ENCODE measurements around the gene FAM117A.
A peak's percentile ranks its signal among the peaks of the same experiment; 100 is the strongest.

Gene FAM117A

GRCh38 chr17:49707246-49707607, 56.7 kb downstream of the FAM117A start:
- DNase-seq: no peak

GRCh38 chr17:49705254-49705653, 58.7 kb downstream of the FAM117A start:
- DNase-seq: no peak

DNA sequence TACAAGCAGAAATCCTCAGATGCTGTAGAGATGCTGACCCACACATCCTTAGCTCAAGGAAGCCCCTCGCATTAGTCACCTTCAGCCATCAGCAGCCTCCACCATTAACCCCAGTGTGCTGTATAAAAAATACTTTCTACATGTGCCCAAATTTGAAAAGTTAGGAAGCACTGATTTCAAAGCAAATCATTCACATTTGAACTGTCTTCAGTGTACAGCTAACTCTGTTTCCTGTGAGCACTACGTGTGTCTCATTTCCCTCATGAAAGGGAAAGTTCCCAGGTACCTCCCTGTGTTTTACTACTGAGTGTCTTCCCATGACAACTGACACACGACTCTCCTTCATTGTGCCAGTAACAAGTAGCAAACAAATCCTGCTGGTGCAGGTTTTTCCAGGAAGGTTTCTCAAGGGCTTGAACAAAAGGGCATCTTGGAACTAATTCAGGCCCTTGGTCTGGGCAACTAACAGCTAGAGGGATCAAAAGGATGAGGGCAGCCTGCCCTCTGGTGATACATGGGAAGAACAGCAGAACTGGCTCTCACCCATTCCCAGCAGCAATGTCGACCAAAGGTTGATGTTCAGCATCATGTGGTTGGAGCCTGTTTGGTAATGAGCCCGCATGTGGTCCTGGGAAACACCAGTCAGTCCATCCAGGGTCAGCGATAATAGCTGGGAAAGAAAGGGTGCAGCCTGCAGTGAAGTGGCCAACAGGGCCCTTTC, 60.2 kb downstream of the FAM117A start:
- peak; percentile 24 for DNase-seq

- no peak for DNase-seq
These were observed 63.0 kb downstream of the FAM117A start for GRCh38 chr17:49700960-49701359.

- no peak for DNase-seq
These were observed 63.9 kb downstream of the FAM117A start for GRCh38 chr17:49699966-49700575.

GRCh38 chr17:49698005-49698404, 65.9 kb downstream of the FAM117A start:
- no peak for DNase-seq

GRCh38 chr17:49696233-49696761, 67.6 kb downstream of the FAM117A start:
- DNase-seq: peak; percentile 76

DNA sequence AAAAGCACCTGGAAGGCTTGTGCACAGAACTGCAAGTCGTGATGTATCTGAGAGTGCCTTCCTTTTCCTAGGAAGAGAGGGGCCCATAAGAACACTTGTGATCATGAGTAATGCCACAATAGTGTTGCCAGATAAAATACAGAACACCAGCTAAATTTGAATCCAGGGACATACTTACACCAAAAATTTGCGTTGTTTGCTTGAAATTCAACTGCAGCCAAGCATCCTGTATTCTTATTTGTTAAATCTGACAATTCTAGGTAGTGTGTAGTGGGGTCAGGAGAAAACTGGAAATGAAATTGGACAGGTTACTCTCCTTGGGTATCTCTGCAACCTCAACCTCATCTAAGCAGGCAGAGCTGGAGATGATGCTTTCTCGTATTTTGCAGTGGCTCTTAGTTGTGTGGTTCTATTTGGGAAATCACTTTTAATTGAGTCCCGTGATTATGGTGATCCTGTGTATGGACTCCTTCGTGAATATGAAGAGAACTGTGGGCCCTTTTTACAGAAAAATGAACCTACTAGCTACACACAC, 68.2 kb downstream of the FAM117A start:
- no peak for DNase-seq

DNA sequence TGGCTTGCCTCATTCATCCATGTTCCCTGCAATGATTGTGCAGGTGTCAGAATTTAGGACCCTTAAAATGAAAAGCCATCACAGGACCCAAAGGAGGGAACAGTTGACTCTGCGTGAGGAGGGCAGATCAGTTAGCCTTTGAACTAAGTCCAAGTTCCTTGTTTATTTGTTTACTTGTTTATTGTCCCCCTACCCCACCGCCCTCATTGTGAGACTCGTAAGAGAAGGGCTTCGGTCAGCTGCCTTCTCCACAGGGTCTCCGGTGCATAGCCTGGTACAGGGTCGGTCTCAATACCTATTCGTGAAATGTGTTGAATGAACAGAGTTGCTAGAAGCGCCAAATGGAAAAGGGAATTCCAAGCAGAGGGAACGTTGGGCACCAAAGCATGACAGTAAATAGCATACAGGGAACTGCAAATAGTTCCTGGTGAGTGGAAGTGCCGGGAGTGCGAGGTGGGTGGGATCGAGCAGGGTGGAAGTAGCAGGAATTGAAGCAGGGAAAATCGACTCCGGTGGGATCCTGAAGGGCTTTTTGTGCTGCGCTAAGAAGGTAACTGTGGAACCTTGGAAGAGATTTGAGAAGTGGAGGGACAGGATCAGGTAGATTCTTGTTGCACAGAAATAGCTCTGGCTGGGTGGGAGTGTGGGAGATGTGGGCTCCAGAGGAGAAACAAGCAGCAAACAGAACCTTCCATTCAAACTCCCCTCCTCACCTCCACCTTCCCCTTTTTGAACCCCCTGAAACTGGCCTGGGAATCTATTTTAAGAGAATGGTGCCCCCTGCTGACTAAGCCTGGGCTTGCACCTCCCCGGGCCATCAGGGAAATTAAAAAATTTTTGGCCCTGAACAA, 68.9 kb downstream of the FAM117A start:
- DNase-seq: peak; percentile 49

DNA sequence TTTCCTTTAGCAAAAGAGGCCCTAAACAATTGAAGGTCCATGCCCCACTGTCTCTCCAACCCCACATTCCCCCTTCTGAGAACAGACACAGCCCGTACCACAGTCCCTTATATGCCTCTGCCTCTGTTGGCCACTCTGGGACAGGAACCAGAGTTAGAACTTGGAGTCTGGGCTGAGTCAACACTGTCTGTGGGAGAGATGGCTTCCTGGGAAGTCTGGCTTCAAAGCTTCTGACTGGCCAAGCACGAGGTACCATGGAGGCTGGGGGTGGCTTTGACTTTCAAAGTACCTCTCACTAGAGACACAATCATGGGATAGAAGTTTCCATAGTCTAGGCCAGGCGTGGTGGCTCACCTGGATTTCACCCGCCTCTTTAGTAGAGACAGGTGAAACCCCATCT, 71.2 kb downstream of the FAM117A start:
- no peak for DNase-seq

DNA sequence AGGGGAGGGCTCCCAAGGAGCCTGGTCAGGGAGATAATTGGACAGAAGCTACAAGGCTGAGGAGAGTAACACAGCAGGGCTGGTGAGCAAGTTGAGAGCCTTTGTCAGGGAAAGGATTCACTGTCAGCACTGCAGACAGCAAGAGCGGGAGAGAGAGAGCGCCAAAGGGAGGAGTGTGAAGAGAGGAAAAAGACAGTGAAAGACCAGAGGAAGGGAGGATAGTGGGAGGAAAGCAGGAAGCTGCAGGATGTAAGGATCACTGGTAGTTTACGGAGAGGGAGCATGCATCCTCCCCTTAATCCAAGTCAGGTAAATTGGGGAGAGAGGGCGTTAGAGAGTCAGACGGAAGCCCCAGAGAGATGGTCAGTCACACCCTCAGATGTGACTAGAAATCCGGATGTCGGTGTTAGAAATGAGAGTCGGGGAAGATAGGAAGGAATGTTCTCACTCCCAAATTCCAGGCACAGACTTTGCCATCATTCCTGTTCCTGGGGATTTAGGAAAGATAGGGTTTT, 72.2 kb downstream of the FAM117A start:
- no peak for DNase-seq

DNA sequence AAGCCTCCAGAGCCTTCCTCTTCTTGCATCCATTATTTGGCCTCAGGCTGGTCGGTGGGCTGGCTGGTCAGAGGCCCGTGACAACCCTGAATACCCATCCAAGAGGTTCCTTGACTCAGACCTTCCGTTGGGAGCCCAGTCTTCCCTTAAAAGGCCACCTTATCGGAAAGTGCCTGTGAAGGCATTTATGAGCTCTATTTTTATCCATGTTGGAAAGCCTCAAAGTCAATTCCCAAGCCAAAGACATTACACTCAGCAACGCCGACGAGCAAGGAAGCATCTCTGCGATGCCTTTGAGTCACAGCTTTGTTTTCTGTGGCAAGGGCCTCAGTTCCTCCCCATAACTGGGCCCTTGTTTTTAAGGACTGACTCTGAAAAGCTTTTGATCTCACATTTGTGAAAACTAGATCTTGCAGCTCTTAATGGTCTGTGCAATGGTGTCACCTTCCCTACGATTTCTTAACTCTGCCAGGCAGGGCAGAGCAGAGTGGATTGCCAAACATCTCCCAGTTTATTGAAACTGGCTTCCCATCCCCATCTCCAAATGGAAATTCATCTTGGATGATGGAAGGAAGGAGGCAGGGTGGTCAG, 72.8 kb downstream of the FAM117A start:
- DNase-seq: no peak

GRCh38 chr17:49690256-49690655, 73.7 kb downstream of the FAM117A start:
- DNase-seq: no peak

- no peak for DNase-seq
These were observed 75.1 kb downstream of the FAM117A start for GRCh38 chr17:49688848-49689247.

GRCh38 chr17:49687878-49688491, 75.9 kb downstream of the FAM117A start:
- peak; percentile 35 for DNase-seq

- no peak for DNase-seq
These were observed 82.6 kb downstream of the FAM117A start for GRCh38 chr17:49681106-49681979.

GRCh38 chr17:49680314-49680713, 83.6 kb downstream of the FAM117A start:
- DNase-seq: no peak

GRCh38 chr17:49677933-49678847, 85.7 kb downstream of the FAM117A start, which contains the start of gene SPOP:
Gene SPOP, minus strand, starts transcription at chr17:49678097. Its CDS starts 55,287 bp downstream, at chr17:49622810.
- peak; percentile 99 for DNase-seq

DNA sequence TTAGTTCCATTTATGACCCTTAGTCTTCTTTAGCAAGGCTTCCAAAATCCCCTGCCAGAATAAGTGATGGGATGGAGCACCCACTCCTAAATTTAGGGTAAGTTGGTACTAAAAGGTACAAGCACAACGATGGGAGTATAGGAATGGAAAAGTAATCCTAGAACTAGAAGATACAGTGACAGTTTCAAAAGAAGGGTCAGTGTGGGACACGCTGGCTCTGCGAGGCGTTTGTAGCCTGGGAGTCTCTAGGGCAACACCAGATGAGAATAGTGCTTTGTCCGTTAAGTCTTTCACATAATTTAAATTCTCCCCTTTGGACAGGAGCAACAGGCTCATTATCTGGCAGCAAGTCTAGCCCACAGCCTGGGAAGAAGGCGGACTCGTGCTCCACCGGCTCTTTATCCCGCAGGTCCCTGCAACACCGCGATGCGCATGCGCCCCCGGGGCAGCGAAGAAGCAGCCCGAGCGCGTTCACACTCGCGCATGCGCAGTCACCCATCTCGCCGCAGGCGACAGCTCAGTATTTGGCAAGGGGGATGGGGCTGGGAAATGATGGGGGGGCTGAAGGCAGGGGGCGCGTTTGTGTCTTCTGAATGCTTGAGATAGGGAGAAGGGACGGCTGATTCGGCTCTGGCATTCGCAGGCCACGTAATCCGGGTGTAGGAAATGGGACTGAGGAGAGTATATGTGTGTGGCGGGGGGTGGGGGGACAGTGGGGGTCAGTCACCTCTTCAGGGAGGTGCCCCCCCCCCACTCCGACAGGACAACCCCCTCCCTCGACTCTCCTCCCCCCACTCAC, 86.6 kb downstream of the FAM117A start:
- DNase-seq: peak; percentile 89

All from GDM1 (cell line).